ENCODE measurements around the gene AMMECR1. TPM values are rescaled to one million over a fixed set of nuclear protein-coding genes. Genes with fewer than 3 reads are reported as not detected.

AMMECR1 gene
- total RNA-seq, 6 donors from 2014 or later: 1.4 to 20.1 (median 8.0) TPM

GRCh38 chrX:110228453-110228852, 89.4 kb downstream of the AMMECR1 start:
- WGBS, 2 donors: 74 to 89% methylated on average over 4 to 5 of the region's 5 CpGs
- ATAC-seq (ENCODE audit: low FRiP score in 2 of 2): no peak
- no peak overlapping the region for H3K4me3 ChIP-seq

GRCh38 chrX:110226931-110227330, 91.0 kb downstream of the AMMECR1 start:
- Histone ChIP-seq H3K4me1 (no peaks in the 10 kb centered on the region), H3K9me3 (peaks cover 0 to 4% (median 0%) of the 10 kb centered on the region in 4 donors), H3K27me3 (no peaks in the 10 kb centered on the region), H3K4me3 (no peak overlapping the region), H3K27ac (no peak overlapping the region), H3K36me3 (no peaks in the 10 kb centered on the region)
- TF ChIP-seq POLR2A (IDR thresholded peaks at IDR 0.05): no peak
- no peak for TF ChIP-seq POLR2AphosphoS5 (IDR thresholded peaks at IDR 0.05)
- no peak for TF ChIP-seq EP300 (IDR thresholded peaks at IDR 0.05)
- TF ChIP-seq CTCF (IDR thresholded peaks at IDR 0.05): no peak
- ATAC-seq (ENCODE audit: low FRiP score in 2 of 2) (no peak), DNase-seq (no peak)
- WGBS, 2 donors: 78 to 87% methylated on average over 2 of the region's 2 CpGs

More at GRCh38 chrX:110228453-110228852, 89.4 kb downstream of the AMMECR1 start:
- Histone ChIP-seq H3K36me3 (no peaks in the 10 kb centered on the region), H3K27me3 (no peaks in the 10 kb centered on the region), H3K27ac (no peak overlapping the region), H3K9me3 (peaks cover 0 to 4% (median 0%) of the 10 kb centered on the region in 4 donors), H3K4me1 (no peaks in the 10 kb centered on the region)
- no peak for DNase-seq
- TF ChIP-seq CTCF (IDR thresholded peaks at IDR 0.05) (no peak), POLR2AphosphoS5 (IDR thresholded peaks at IDR 0.05) (no peak), EP300 (IDR thresholded peaks at IDR 0.05) (no peak), POLR2A (IDR thresholded peaks at IDR 0.05) (no peak)

GRCh38 chrX:110224926-110225617, 92.8 kb downstream of the AMMECR1 start:
- Histone ChIP-seq H3K4me3 (no peak overlapping the region), H3K27me3 (no peaks in the 10 kb centered on the region), H3K9me3 (no peaks in the 10 kb centered on the region), H3K4me1 (no peaks in the 10 kb centered on the region), H3K27ac (no peak overlapping the region), H3K36me3 (no peaks in the 10 kb centered on the region)
- DNase-seq (no peak), ATAC-seq (ENCODE audit: low FRiP score in 2 of 2) (no peak)
- 35 to 56% methylated on average over 3 of the region's 3 CpGs for WGBS, 2 donors
- TF ChIP-seq EP300 (IDR thresholded peaks at IDR 0.05): no peak
- no peak for TF ChIP-seq POLR2AphosphoS5 (IDR thresholded peaks at IDR 0.05)
- TF ChIP-seq CTCF (IDR thresholded peaks at IDR 0.05): no peak
- TF ChIP-seq POLR2A (IDR thresholded peaks at IDR 0.05): no peak

- 88 to 96% methylated on average over 1 to 2 of the region's 2 CpGs for WGBS, 2 donors
- Histone ChIP-seq H3K4me1 (peaks cover 0 to 1% (median 0%) of the 10 kb centered on the region in 4 donors), H3K36me3 (no peaks in the 10 kb centered on the region), H3K9me3 (no peaks in the 10 kb centered on the region), H3K27me3 (no peaks in the 10 kb centered on the region), H3K27ac (no peak overlapping the region), H3K4me3 (no peak overlapping the region)
- ATAC-seq (ENCODE audit: low FRiP score in 2 of 2): no peak
- TF ChIP-seq POLR2AphosphoS5 (IDR thresholded peaks at IDR 0.05): no peak
- TF ChIP-seq EP300 (IDR thresholded peaks at IDR 0.05): no peak
- no peak for TF ChIP-seq POLR2A (IDR thresholded peaks at IDR 0.05)
- no peak for TF ChIP-seq CTCF (IDR thresholded peaks at IDR 0.05)
- DNase-seq: no peak
Measured at GRCh38 chrX:110222497-110223257, 95.2 kb downstream of the AMMECR1 start.

Data from upper lobe of left lung (tissue), 6 donors.